ENCODE data around the gene CDH2.

GRCh38 chr18:27948986-27949385, 227.9 kb downstream of the CDH2 start:
- no peak for TF ChIP-seq CTCF (IDR thresholded peaks at IDR 0.05)
- TF ChIP-seq POLR2AphosphoS5 (IDR thresholded peaks at IDR 0.05): no peak
